Adrenal gland (tissue), 12 donors: ENCODE data around the gene NR3C1. TPM values are rescaled to one million over a fixed set of nuclear protein-coding genes. Genes with fewer than 3 reads are reported as not detected.

ENCODE experiments used
- DNase-seq, 7 donors: peaks; one replicate each; pipeline ENCODE4 v3.0.0-alpha.2; 2019 to 2020
- H3K27ac ChIP-seq, 5 donors: fragments of 200-600 bp; sonication (generic) in 4 of 5; 1 replicate in 3 of 5; 2 replicates in 2 of 5; pipeline versions ENCODE4 v1.5.1 to v1.8.0; 2016 to 2020; ENCODE audit warnings: mild to moderate bottlenecking in 1 of 5
- H3K27me3 ChIP-seq: fragments of 200-600 bp; 2 replicates; pipeline ENCODE4 v1.8.0; 2021
- H3K36me3 ChIP-seq, 2 donors: fragments of 200-600 bp; replicated peaks in 1 of 2; 1 replicate in 1 of 2; 2 replicates in 1 of 2; pipeline versions ENCODE4 v1.5.1 to v1.8.0; 2018 to 2022
- H3K4me1 ChIP-seq, 2 donors: fragments of 200-600 bp; replicated peaks in 1 of 2; 1 replicate in 1 of 2; 2 replicates in 1 of 2; pipeline versions ENCODE4 v1.5.1 to v1.8.0; 2018 to 2021
- H3K4me3 ChIP-seq, 4 donors: fragments of 200-600 bp; sonication (generic) in 3 of 4; one replicate each; pipeline ENCODE4 v1.5.1; 2016 to 2018
- H3K9me3 ChIP-seq, 3 donors: fragments of 200-600 bp; sonication (generic) in 1 of 3; replicated peaks in 1 of 3; 1 replicate in 2 of 3; 2 replicates in 1 of 3; pipeline versions ENCODE4 v1.5.1 to v1.8.0; 2016 to 2021
- POLR2A ChIP-seq, 2 donors: fragments of 450-650 bp; IDR thresholded peaks; one replicate each; pipeline ENCODE4 v1.6.1; 2017; ENCODE audit warnings: antibody characterized with exemption in 2 of 2, mild to moderate bottlenecking in 2 of 2, moderate library complexity in 1 of 2
- WGBS, 4 donors: extraction: QIAGEN DNeasy Blood & Tissue Kit in 2 of 4; methylation state at CpG; one replicate each; pipeline versions ENCODE4 v1.1.5 to v1.1.7; 2013 to 2017; 5-methylcytosine and 5-hydroxymethylcytosine counted together
- intact Hi-C, 2 donors: fragments of 100-400 bp; cut with DNase I; formaldehyde crosslinking; loops; one replicate each; pipeline versions ENCODE4 v1.14.1 to v1.15.0; 2022 to 2023
- polyA plus RNA-seq, 3 donors: library from polyadenylated mRNA; stranded (reverse); fragments of 200-250 nt in 2 of 3; fragments of 350-450 nt in 1 of 3; fragmentation: Illumina TruSeq in 1 of 3; extraction: RNeasy Lipid Tissue Mini Kit (QIAGEN cat#74804) in 1 of 3; gene quantifications; one replicate each; pipeline ENCODE4 v1.2.3, GENCODE V29; 2013 to 2014
- total RNA-seq, 9 donors: library from RNA; depleted of rRNA in 4 of 9; stranded (reverse); fragments of >200 nt in 4 of 9; fragments of 120-200 nt in 1 of 9; fragmentation: NEBNext Ultra II Directional in 1 of 9; extraction: Animal tissue kit (Norgen Biotek cat#: 25700) in 1 of 9; gene quantifications; one replicate each; pipeline versions ENCODE4 v1.1.0 to v1.2.4, GENCODE V29; 2013 to 2023
- TF ChIP-seq, protein P1 (sequence below), 6 experiments: fragments of 450-650 bp in 4 of 6; fragments of 200-600 bp in 2 of 6; sonication (generic) in 1 of 6; IDR thresholded peaks; 1 replicate in 5 of 6; 2 replicates in 1 of 6; pipeline versions ENCODE4 v1.5.1 to v1.8.0; 2016 to 2021; ENCODE audit warnings: antibody characterized with exemption in 6 of 6, mild to moderate bottlenecking in 2 of 6, moderate library complexity in 1 of 6
- donor health status: healthy with polysubstance abuse.
- donor health status: Bipolar disorder and iron deficiency.
- donor health status: DM: yes; HTN: yes; CAD: no.
- donor health status: DM: no; HTN: no; CAD: no.
- donor health status: DM: no; HTN: no; CAD: no.
- donor health status: DM: yes; HTN: yes; CAD: no.

Gene NR3C1
- total and polyA plus RNA-seq, 12 donors: 7.5 to 35.5 (median 24.5) TPM

DNA sequence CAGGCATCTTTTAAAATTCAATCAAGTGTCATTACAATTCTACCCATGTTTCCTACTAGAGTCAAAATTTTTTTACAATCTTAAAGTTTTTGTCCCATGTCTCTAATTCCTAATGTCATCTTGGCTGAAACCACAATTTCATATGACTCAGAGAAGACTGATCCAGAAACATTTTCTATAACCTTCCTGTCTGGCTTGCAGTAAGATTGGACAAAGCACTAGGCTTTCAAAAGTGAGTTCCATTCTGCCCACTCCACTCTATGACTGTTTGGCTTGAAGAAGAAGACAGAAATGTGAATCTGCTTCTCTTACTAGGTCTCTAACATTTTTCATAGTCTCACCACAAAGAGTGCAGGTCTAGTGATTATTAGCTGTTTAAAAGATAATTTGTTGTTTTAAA is 88.8 kb downstream of the NR3C1 start:
- Histone ChIP-seq H3K4me1 (peaks cover 5 to 33% of the 10 kb centered on the region in 2 donors), H3K36me3 (no peaks in the 10 kb centered on the region), H3K9me3 (no peaks in the 10 kb centered on the region), H3K27ac (no peak overlapping the region), H3K27me3 (no peaks in the 10 kb centered on the region), H3K4me3 (no peak overlapping the region)
- intact Hi-C loops: no loop called here
- no peak for DNase-seq
- TF ChIP-seq, protein P1, sequence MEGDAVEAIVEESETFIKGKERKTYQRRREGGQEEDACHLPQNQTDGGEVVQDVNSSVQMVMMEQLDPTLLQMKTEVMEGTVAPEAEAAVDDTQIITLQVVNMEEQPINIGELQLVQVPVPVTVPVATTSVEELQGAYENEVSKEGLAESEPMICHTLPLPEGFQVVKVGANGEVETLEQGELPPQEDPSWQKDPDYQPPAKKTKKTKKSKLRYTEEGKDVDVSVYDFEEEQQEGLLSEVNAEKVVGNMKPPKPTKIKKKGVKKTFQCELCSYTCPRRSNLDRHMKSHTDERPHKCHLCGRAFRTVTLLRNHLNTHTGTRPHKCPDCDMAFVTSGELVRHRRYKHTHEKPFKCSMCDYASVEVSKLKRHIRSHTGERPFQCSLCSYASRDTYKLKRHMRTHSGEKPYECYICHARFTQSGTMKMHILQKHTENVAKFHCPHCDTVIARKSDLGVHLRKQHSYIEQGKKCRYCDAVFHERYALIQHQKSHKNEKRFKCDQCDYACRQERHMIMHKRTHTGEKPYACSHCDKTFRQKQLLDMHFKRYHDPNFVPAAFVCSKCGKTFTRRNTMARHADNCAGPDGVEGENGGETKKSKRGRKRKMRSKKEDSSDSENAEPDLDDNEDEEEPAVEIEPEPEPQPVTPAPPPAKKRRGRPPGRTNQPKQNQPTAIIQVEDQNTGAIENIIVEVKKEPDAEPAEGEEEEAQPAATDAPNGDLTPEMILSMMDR (IDR thresholded peaks at IDR 0.05): no peak
- no peak for TF ChIP-seq POLR2A (IDR thresholded peaks at IDR 0.05)

DNA sequence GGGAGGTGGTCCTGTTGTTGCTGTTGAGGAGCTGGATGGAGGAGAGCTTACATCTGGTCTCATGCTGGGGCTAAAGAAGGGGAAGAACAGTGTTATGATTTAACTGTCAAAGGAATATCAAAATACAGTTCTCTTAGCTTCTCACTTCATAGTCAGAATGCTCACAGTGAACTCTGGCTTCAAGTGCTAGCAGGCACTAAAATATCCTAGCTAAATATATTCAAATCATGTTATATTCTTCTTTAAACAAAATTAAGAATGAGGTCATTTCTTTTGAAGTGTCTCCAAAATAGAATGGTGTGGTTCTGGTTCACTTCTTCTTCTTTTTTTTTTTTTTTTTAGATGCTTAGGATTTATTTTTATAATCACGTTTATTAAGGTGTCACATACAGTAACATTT is 89.4 kb downstream of the NR3C1 start:
- no peaks in the 10 kb centered on the region for H3K27me3 ChIP-seq
- intact Hi-C loops: no loop called here
- H3K36me3 ChIP-seq: no peaks in the 10 kb centered on the region
- TF ChIP-seq, protein P1 (IDR thresholded peaks at IDR 0.05): no peak
- no peak for TF ChIP-seq POLR2A (IDR thresholded peaks at IDR 0.05)
- H3K27ac ChIP-seq: no peak overlapping the region
- 59 to 69% (median 62%) methylated on average over 1 of the region's 1 CpG for WGBS, 4 donors
- DNase-seq: no peak
- H3K9me3 ChIP-seq: no peaks in the 10 kb centered on the region
- peaks cover 5 to 31% of the 10 kb centered on the region in 2 donors for H3K4me1 ChIP-seq
- H3K4me3 ChIP-seq: no peak overlapping the region

DNA sequence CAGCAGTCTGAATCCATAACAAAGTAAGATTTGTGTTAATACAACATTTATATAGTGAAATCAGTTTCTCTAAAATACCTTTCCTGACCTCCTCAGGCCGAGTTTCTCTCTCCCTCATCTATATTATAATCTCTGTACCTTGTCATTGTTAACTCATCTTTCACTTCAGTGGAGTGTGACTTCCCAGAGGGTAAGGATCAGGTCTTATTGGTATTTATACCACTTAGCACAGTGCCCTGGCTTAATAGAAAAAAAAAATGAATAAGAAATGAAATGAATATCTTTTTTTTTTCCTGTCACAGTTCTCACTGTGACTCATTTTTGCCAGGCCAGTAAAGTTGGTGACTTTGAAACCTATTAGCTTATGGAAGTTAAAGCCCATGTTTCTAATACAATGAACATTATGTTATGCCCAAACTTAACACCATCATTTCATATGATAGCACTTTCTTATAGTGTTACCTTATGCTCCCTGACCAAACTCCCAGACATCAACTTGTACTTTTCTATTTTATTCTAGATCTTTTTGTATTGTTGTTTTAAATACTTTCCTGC is 90.1 kb downstream of the NR3C1 start:
- peak in 1 of 7 donors; percentile 13 for DNase-seq
- intact Hi-C loops: no loop called here
- Histone ChIP-seq H3K4me1 (peaks cover 5 to 31% of the 10 kb centered on the region in 2 donors), H3K27ac (no peak overlapping the region), H3K4me3 (no peak overlapping the region), H3K36me3 (no peaks in the 10 kb centered on the region), H3K27me3 (no peaks in the 10 kb centered on the region), H3K9me3 (no peaks in the 10 kb centered on the region)
- TF ChIP-seq, protein P1 (IDR thresholded peaks at IDR 0.05): no peak
- TF ChIP-seq POLR2A (IDR thresholded peaks at IDR 0.05): no peak
- WGBS, 4 donors: 69 to 81% (median 74%) methylated on average over 1 of the region's 1 CpG

DNA sequence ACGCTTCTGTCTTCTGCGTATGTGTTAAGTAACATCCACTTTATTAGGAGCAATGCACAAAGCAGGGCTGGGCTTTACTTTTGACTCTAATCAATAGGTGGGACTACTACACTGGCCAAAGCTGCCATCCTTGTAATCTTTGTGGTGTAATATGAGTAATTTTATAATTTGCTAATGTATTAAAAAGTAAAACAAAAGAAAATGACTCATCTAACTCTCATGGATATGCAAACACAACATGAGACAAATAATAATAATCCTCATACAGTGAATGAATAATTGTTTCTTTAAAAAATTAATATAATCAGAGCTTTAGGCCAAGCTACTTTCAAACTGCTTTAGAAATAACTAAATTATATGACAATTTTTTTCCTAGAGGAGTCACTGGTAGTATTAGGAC is 90.7 kb downstream of the NR3C1 start:
- Histone ChIP-seq H3K4me3 (no peak overlapping the region), H3K9me3 (no peaks in the 10 kb centered on the region), H3K36me3 (no peaks in the 10 kb centered on the region), H3K27ac (no peak overlapping the region), H3K27me3 (no peaks in the 10 kb centered on the region), H3K4me1 (peaks cover 5 to 31% of the 10 kb centered on the region in 2 donors)
- WGBS, 4 donors: 92 to 99% (median 96%) methylated on average over 2 of the region's 2 CpGs
- no peak for DNase-seq
- TF ChIP-seq POLR2A (IDR thresholded peaks at IDR 0.05): no peak
- TF ChIP-seq, protein P1 (IDR thresholded peaks at IDR 0.05): no peak
- intact Hi-C loops: no loop called here
